ENCODE data around the gene TFDP1. TPM values are rescaled to one million over a fixed set of nuclear protein-coding genes. Genes with fewer than 3 reads are reported as not detected.

Gene TFDP1
- total RNA-seq, 1 donor from 2014 or later: 40.0 TPM

DNA sequence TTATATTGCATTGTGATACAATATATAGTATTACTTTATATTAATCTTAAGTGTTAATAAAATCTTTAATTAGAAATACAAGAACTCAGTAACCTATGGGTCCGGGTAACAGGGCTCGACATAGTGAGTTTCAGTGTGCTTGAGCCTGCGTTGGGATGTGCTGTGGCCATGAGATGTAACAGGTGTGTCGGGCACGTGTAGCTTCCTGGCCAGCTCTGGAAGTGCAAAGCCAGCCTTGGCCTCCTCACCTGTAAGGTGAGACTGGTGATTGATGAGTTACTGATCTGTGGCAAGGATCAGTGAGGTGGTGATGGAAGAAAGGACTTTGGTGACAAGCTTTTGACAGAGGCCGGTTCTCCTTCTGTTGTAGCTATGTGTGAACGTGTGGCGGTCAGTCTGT lies 54.3 kb downstream of the TFDP1 start:
- H3K9me3 ChIP-seq: no peaks in the 10 kb centered on the region
- no peaks in the 10 kb centered on the region for H3K27me3 ChIP-seq
- DNase-seq (ENCODE audit: extremely low spot score in 2 of 2): no peak
- H3K4me3 ChIP-seq: no peak overlapping the region
- peaks cover 0 to 70% of the 10 kb centered on the region in 2 donors for H3K36me3 ChIP-seq
- H3K27ac ChIP-seq: no peak overlapping the region
- TF ChIP-seq POLR2A (IDR thresholded peaks at IDR 0.05) (no peak), POLR2AphosphoS5 (IDR thresholded peaks at IDR 0.05; ENCODE audit: insufficient read depth in 1 of 2, low read depth in 1 of 2) (no peak)
- TF ChIP-seq, protein P1, sequence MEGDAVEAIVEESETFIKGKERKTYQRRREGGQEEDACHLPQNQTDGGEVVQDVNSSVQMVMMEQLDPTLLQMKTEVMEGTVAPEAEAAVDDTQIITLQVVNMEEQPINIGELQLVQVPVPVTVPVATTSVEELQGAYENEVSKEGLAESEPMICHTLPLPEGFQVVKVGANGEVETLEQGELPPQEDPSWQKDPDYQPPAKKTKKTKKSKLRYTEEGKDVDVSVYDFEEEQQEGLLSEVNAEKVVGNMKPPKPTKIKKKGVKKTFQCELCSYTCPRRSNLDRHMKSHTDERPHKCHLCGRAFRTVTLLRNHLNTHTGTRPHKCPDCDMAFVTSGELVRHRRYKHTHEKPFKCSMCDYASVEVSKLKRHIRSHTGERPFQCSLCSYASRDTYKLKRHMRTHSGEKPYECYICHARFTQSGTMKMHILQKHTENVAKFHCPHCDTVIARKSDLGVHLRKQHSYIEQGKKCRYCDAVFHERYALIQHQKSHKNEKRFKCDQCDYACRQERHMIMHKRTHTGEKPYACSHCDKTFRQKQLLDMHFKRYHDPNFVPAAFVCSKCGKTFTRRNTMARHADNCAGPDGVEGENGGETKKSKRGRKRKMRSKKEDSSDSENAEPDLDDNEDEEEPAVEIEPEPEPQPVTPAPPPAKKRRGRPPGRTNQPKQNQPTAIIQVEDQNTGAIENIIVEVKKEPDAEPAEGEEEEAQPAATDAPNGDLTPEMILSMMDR (IDR thresholded peaks at IDR 0.05): no peak
- no peaks in the 10 kb centered on the region for H3K4me1 ChIP-seq
- intact Hi-C loops (cut with DNase I): no loop called here

DNA sequence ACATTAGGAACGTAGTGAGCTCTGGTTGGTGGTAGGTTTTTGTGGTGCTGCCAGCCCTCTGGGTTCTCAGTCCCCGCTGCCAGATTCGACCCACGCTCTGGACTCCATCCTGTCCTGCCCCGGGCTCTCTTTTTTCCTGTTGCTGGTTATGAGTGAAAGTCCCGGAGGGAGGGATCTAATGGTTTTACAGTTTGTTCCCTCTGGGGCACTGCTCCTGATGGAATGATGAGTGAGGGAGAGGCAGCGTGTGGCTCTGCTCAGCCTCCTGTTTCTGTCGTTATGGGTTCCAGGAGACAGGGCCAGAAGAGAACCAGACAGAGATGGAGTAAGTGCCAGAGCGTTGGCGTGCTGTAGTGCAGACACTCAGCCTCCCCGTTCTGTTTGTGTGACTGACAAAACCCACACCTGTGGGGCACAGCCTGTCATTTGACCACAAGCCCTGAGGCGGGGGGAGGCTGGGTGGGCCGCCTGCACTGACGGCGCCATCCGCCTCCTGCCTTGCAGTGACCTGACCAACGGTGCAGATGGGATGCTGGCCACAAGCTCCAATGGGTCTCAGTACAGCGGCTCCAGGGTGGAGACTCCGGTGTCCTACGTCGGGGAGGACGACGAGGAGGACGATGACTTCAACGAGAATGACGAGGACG lies 55.2 kb downstream of the TFDP1 start:
- DNase-seq (ENCODE audit: extremely low spot score in 2 of 2): no peak
- intact Hi-C loops (cut with DNase I): no loop called here
- no peak overlapping the region for H3K27ac ChIP-seq

DNA sequence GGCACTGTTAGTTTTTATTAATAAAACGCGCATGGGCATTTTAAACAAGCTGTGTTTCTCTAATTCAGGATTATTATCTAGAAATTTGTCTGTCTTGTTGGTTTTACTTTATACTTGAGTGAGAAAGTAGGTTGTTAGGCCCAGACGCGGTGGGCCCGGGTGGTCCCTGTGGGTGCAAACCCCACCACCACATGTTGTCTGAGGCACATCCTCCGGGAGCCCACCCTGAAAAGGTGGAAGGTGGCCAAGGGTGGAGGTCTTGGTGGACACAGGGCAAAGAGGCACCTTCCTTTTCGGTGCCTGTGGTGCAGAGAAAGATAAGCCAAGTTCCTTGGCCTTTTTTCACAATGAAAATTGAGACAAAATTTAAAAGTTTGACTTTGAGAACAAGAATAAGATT lies 56.9 kb downstream of the TFDP1 start:
- no peak for DNase-seq (ENCODE audit: extremely low spot score in 2 of 2)
- no peaks in the 10 kb centered on the region for H3K27me3 ChIP-seq
- H3K36me3 ChIP-seq: peaks cover 0 to 43% of the 10 kb centered on the region in 2 donors
- H3K4me3 ChIP-seq: no peak overlapping the region
- H3K4me1 ChIP-seq: peaks cover 2% of the 10 kb centered on the region
- no peak for TF ChIP-seq POLR2A (IDR thresholded peaks at IDR 0.05)
- TF ChIP-seq, protein P1 (IDR thresholded peaks at IDR 0.05): no peak
- no peak for TF ChIP-seq POLR2AphosphoS5 (IDR thresholded peaks at IDR 0.05; ENCODE audit: insufficient read depth in 1 of 2, low read depth in 1 of 2)
- no peaks in the 10 kb centered on the region for H3K9me3 ChIP-seq
- no peak overlapping the region for H3K27ac ChIP-seq
- intact Hi-C loops (cut with DNase I): no loop called here

More for the DNA sequence above, 55.2 kb downstream of the TFDP1 start:
- H3K4me3 ChIP-seq: no peak overlapping the region
- TF ChIP-seq, protein P1 (IDR thresholded peaks at IDR 0.05): no peak
- TF ChIP-seq POLR2A (IDR thresholded peaks at IDR 0.05) (no peak), POLR2AphosphoS5 (IDR thresholded peaks at IDR 0.05; ENCODE audit: insufficient read depth in 1 of 2, low read depth in 1 of 2) (no peak)
- no peaks in the 10 kb centered on the region for H3K4me1 ChIP-seq
- H3K27me3 ChIP-seq: no peaks in the 10 kb centered on the region
- H3K36me3 ChIP-seq: peaks cover 0 to 60% of the 10 kb centered on the region in 2 donors
- no peaks in the 10 kb centered on the region for H3K9me3 ChIP-seq

DNA sequence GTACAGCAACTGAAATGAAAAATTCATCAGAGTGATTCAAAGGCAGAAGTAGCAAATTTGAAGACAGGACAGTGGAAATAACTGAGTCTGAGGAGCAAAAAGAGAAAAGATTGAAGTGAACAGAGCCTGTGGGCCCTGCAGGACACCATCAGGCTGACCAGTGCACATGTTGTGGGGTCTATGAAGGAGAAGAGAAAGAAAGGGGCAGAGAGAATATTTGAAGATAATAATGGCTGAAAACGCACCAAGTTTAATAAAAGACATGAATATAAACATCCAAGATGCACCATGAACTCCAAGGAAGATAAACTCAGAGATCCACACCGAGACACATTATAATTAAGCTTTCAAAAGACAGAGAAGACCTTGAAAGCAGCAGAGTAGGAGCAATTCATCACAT lies 58.0 kb downstream of the TFDP1 start:
- intact Hi-C loops (cut with DNase I): no loop called here
- Histone ChIP-seq H3K36me3 (peaks cover 0 to 33% of the 10 kb centered on the region in 2 donors), H3K27me3 (no peaks in the 10 kb centered on the region), H3K4me1 (peaks cover 13% of the 10 kb centered on the region), H3K27ac (no peak overlapping the region), H3K4me3 (no peak overlapping the region), H3K9me3 (no peaks in the 10 kb centered on the region)
- no peak for TF ChIP-seq POLR2AphosphoS5 (IDR thresholded peaks at IDR 0.05; ENCODE audit: insufficient read depth in 1 of 2, low read depth in 1 of 2)
- TF ChIP-seq, protein P1 (IDR thresholded peaks at IDR 0.05): no peak
- TF ChIP-seq POLR2A (IDR thresholded peaks at IDR 0.05): no peak
- no peak for DNase-seq (ENCODE audit: extremely low spot score in 2 of 2)

DNA sequence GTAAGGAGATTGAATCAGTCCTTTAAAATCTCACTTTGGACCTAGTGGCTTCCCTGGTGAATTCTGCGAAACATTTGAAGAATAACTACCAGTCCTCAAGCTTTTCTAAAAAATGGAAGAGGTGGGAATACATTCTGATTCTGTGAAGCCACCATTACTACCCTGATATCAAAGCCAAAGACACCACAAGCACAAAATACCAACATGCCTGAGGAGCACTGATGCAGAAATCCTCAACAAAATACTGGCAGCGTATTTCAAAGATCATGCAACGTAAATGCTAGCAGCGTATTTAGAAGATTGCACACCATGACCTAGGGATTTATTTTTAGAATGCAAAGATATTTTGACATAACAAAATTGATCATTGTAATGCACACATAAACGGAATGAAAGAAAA lies 59.0 kb downstream of the TFDP1 start:
- no peak overlapping the region for H3K27ac ChIP-seq
- H3K9me3 ChIP-seq: no peaks in the 10 kb centered on the region
- no peak for DNase-seq (ENCODE audit: extremely low spot score in 2 of 2)
- intact Hi-C loops (cut with DNase I): no loop called here
- H3K36me3 ChIP-seq: peaks cover 0 to 25% of the 10 kb centered on the region in 2 donors
- H3K4me1 ChIP-seq: peaks cover 20% of the 10 kb centered on the region
- H3K4me3 ChIP-seq: no peak overlapping the region
- TF ChIP-seq POLR2AphosphoS5 (IDR thresholded peaks at IDR 0.05; ENCODE audit: insufficient read depth in 1 of 2, low read depth in 1 of 2) (no peak), POLR2A (IDR thresholded peaks at IDR 0.05) (no peak)
- TF ChIP-seq, protein P1 (IDR thresholded peaks at IDR 0.05): no peak
- no peaks in the 10 kb centered on the region for H3K27me3 ChIP-seq

All from vagina (tissue), 2 donors.